ENCODE results near the gene NUDT9.

DNA sequence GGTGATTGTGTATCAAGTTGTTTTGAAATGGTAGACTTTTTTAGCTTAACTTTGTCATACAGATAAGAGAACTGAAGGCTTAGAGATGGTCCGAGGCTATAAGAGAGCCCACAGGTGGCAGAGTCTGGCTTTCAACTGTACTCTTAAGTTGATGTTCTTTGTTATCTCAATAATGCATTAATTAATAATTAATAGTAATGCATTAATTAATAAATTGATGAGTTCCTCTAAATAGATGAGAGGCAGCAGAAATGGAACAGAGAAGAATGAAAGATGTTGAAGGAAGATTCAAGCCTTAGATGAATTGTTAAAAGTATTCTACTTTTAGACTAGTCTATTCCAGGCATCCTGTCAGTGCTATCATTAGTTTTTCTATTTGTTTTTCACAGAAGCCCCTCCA lies 22.4 kb downstream of the NUDT9 start:
- TF ChIP-seq EZH2 (IDR thresholded peaks at IDR 0.05; ENCODE audit: borderline replicate concordance): no peak
- TF ChIP-seq, protein P1, sequence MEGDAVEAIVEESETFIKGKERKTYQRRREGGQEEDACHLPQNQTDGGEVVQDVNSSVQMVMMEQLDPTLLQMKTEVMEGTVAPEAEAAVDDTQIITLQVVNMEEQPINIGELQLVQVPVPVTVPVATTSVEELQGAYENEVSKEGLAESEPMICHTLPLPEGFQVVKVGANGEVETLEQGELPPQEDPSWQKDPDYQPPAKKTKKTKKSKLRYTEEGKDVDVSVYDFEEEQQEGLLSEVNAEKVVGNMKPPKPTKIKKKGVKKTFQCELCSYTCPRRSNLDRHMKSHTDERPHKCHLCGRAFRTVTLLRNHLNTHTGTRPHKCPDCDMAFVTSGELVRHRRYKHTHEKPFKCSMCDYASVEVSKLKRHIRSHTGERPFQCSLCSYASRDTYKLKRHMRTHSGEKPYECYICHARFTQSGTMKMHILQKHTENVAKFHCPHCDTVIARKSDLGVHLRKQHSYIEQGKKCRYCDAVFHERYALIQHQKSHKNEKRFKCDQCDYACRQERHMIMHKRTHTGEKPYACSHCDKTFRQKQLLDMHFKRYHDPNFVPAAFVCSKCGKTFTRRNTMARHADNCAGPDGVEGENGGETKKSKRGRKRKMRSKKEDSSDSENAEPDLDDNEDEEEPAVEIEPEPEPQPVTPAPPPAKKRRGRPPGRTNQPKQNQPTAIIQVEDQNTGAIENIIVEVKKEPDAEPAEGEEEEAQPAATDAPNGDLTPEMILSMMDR (IDR thresholded peaks at IDR 0.05; ENCODE audit: poor library complexity): no peak
